ENCODE data around the gene TBC1D20. TPM values are rescaled to one million over a fixed set of nuclear protein-coding genes. Genes with fewer than 3 reads are reported as not detected.

The TBC1D20 gene, protein sequence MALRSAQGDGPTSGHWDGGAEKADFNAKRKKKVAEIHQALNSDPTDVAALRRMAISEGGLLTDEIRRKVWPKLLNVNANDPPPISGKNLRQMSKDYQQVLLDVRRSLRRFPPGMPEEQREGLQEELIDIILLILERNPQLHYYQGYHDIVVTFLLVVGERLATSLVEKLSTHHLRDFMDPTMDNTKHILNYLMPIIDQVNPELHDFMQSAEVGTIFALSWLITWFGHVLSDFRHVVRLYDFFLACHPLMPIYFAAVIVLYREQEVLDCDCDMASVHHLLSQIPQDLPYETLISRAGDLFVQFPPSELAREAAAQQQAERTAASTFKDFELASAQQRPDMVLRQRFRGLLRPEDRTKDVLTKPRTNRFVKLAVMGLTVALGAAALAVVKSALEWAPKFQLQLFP
- total RNA-seq: 31.5 and 36.1 TPM in 2 replicates

DNA sequence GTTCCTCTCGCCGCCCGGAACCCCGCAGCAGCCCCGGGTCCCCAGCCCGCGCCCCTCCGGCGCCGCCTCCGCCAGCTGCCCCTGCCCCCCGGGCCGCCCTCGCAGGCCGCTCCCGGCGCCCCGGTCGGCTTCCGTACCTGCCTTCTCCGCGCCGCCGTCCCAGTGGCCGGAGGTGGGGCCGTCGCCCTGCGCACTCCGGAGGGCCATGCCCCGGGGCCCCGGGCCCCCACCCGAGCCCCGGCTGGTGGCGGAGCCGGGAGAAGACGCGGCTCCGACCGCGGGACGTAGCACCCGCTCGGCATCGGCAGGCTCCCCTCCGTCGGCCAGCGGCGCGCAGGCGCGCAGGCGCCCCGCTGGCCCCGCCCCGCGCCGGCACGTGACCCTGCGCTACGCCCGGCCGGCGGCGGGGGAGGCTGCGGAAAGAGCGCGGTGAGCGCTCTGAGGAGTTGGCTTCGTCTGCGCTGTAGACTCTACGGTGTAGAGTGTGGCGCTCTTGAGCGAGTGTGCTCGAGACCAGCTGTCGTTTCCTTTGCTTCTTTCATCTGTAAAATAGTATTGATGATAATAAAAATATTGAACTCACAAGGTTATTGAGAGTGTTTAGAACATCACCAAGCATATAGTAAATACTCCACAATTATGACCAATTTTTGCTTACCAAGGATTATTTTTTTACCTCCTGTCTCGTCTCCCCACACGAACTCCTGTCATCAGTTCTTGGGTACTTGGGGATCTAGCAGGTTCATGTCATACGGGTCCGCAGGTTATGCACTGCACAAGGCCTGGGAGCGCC, at the start of gene TBC1D20:
Gene TBC1D20 (minus strand): TSS at position 335 of the 793 bp plus-strand sequence. CDS start 128 bp downstream, at position 207.

DNA sequence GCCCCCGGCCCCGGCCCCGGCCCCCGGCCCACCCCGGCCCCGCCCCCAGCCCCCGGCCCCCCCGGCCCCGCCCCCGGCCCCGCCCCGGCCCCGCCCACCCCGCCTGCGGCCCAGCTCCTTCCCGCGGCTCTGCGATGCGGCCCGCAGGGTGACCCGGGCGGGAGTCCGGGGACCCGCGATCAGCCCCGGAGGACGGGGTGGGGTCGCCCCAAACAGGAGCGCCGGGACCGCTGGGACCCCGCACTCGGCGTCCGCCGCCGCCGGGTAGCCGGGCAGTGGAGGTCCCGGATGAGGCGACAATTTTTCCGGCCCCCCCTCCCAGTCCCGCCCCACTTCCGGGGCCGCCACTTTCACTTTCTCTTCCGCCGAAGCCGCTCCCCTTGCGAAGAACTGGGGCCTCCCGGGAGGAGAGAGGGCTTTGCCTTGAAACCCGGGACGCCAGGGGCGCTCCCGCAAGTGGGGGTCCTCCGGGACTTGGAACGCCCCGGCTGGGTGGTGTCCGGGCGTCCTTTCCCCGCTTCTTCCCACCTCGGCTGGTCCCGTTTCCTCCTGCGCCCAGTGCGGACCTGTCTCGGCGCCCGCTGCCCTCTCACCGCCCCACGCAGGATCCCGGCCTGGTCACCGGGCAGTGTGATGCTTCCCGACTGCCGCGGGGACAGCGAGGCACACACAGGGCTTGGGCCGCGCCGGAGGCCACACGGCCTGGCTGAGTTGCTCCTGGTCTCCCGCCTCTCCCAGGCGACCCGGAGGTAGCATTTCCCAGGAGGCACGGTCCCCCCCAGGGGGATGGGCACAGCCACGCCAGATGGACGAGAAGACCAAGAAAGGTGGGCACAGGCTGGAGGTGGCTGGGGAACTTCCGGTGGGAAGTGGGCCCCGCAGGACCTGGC, 54.1 kb downstream of the TBC1D20 start, which contains the start of gene RBCK1:
Gene RBCK1 (plus strand): TSS at position 347 of the 890 bp plus-strand sequence. CDS start 459 bp downstream, at position 806.

Other genes with a start within 250 kb of the TBC1D20 start
- gene DEFB129, start 235.3 kb downstream of the TBC1D20 start, total RNA-seq: not detected in 2 replicates
- not detected in 2 replicates for gene DEFB132, start 204.8 kb downstream of the TBC1D20 start, total RNA-seq
- 0.48 and 0.85 TPM in 2 replicates for gene C20orf96, start 171.8 kb downstream of the TBC1D20 start, total RNA-seq
- gene ZCCHC3, start 165.0 kb downstream of the TBC1D20 start, total RNA-seq: 6.6 and 7.5 TPM in 2 replicates
- 0.96 and 1.9 TPM in 2 replicates for gene SOX12, start 137.0 kb downstream of the TBC1D20 start, total RNA-seq
- 8.1 and 17.6 TPM in 2 replicates for gene NRSN2, start 115.4 kb downstream of the TBC1D20 start, total RNA-seq
- gene TRIB3, start 81.8 kb downstream of the TBC1D20 start, total RNA-seq: 392 and 581 TPM in 2 replicates
- gene RBCK1, start 54.2 kb downstream of the TBC1D20 start, total RNA-seq: 235 and 274 TPM in 2 replicates
- 148 and 233 TPM in 2 replicates for gene CSNK2A1, start 81.3 kb upstream of the TBC1D20 start, total RNA-seq
- not detected in 2 replicates for gene TCF15, start 147.8 kb upstream of the TBC1D20 start, total RNA-seq
- 68.0 and 171 TPM in 2 replicates for gene SRXN1, start 190.7 kb upstream of the TBC1D20 start, total RNA-seq
- gene SCRT2, start 213.3 kb upstream of the TBC1D20 start, total RNA-seq: not detected in 2 replicates

All from tracheal epithelial cell (primary cell).